HepG2 (cell line): ENCODE data around the gene CLEC18C. TPM values are rescaled to one million over a fixed set of nuclear protein-coding genes. Genes with fewer than 3 reads are reported as not detected.

Source experiments
- ATF7-NPFF ChIP-seq: sonication (generic); formaldehyde crosslinking; IDR thresholded peaks from 2 replicates; pipeline ENCODE4 v1.8.1; 2023; ENCODE audit warnings: mild to moderate bottlenecking, low read depth, missing genetic modification reagents, moderate library complexity
- EP300 ChIP-seq, 3 experiments: sonication (generic) in 1 of 3; formaldehyde crosslinking in 1 of 3; IDR thresholded peaks; 2 replicates each; pipeline versions ENCODE4 v1.5.1 to v1.6.1; 2011 to 2020; ENCODE audit warnings: low read depth in 2 of 3, low read length in 2 of 3, borderline replicate concordance in 1 of 3, improper control_type of control experiment in 1 of 3, mild to moderate bottlenecking in 1 of 3, missing genetic modification reagents in 1 of 3, moderate library complexity in 1 of 3
- MAFG ChIP-seq: sonication (generic); formaldehyde crosslinking; IDR thresholded peaks from 2 replicates; pipeline ENCODE4 v1.5.1; 2020; ENCODE audit warnings: mild to moderate bottlenecking, missing genetic modification reagents
- NPAS2 ChIP-seq: sonication (generic); formaldehyde crosslinking; IDR thresholded peaks from 2 replicates; pipeline ENCODE4 v1.8.0; 2022; ENCODE audit warnings: mild to moderate bottlenecking, missing genetic modification reagents, borderline replicate concordance
- RFX5 ChIP-seq: IDR thresholded peaks from 2 replicates; pipeline ENCODE4 v1.6.1; 2011; ENCODE audit warnings: low read depth, low read length, improper control_type of control experiment
- SOX5 ChIP-seq: IDR thresholded peaks from 2 replicates; pipeline ENCODE4 v1.6.1; 2016; ENCODE audit warnings: borderline replicate concordance
- TBX2 ChIP-seq: sonication (generic); formaldehyde crosslinking; IDR thresholded peaks from 2 replicates; pipeline ENCODE4 v1.5.0; 2020; ENCODE audit warnings: missing genetic modification reagents, mild to moderate bottlenecking, borderline replicate concordance
- TIGD3 ChIP-seq: sonication (generic); formaldehyde crosslinking; IDR thresholded peaks from 2 replicates; pipeline ENCODE4 v1.5.1; 2020; ENCODE audit warnings: mild to moderate bottlenecking, missing genetic modification reagents, borderline replicate concordance
- ZMAT3 ChIP-seq: sonication (generic); formaldehyde crosslinking; conservative IDR thresholded peaks from 2 replicates; pipeline ENCODE4 v1.7.0; 2021; ENCODE audit warnings: missing genetic modification reagents
- ZNF275 ChIP-seq: sonication (generic); formaldehyde crosslinking; IDR thresholded peaks from 2 replicates; pipeline ENCODE4 v1.8.0; 2022; ENCODE audit warnings: missing genetic modification reagents, mild to moderate bottlenecking, inconsistent platforms, borderline replicate concordance
- ZNF280B ChIP-seq: sonication (generic); formaldehyde crosslinking; IDR thresholded peaks from 2 replicates; pipeline ENCODE4 v1.5.0; 2020; ENCODE audit warnings: missing genetic modification reagents, mild to moderate bottlenecking, borderline replicate concordance
- ZNF281 ChIP-seq: sonication (generic); formaldehyde crosslinking; IDR thresholded peaks from 2 replicates; pipeline ENCODE4 v1.4.0; 2020; ENCODE audit warnings: missing genetic modification reagents, borderline replicate concordance
- ZNF609 ChIP-seq: sonication (generic); formaldehyde crosslinking; IDR thresholded peaks from 2 replicates; pipeline ENCODE4 v1.4.0; 2020; ENCODE audit warnings: mild to moderate bottlenecking, missing genetic modification reagents, borderline replicate concordance
- ZNF841 ChIP-seq: sonication (generic); formaldehyde crosslinking; IDR thresholded peaks from 2 replicates; pipeline ENCODE4 v1.8.1; 2023; ENCODE audit warnings: missing genetic modification reagents, borderline replicate concordance
- polyA plus RNA-seq, 8 experiments: library from polyadenylated mRNA; depleted of rRNA in 3 of 8; stranded (reverse) in 7 of 8; unstranded in 1 of 8; fragments of >200 nt; fragmentation: Illumina TruSeq in 4 of 8; extraction: Trizol in 4 of 8; gene quantifications; 2 replicates each; pipeline versions ENCODE4 v1.2.1 to v1.2.3, GENCODE V29; 2011 to 2016; ENCODE audit warnings: low read depth in 4 of 8, missing spikeins in 1 of 8, mixed read lengths in 1 of 8; ENCODE audit not compliant: insufficient read depth in 1 of 8
- total RNA-seq, 5 experiments: library from RNA; depleted of rRNA; stranded (reverse); fragments of >200 nt; fragmentation: Illumina TruSeq; extraction: Trizol; gene quantifications; 2 replicates each; pipeline ENCODE4 v1.2.3, GENCODE V29; 2016; ENCODE audit warnings: low read depth in 1 of 5

Gene CLEC18C
- total and polyA plus RNA-seq, 2 of the 13 experiments (the other 11 are each of a cell fraction or from before 2014, with no cell fraction given), result 0.15 to 0.29 TPM

- TF ChIP-seq ZNF609 (CRISPR knock-in tag) (peak; percentile 77; the same call in 1 of the 2 replicates), SOX5 (CRISPR knock-in tag) (peak; percentile 87), ZNF841 (CRISPR knock-in tag) (no peak), ZNF280B (CRISPR knock-in tag) (no peak), TIGD3 (no peak), RFX5 (no peak), ATF7-NPFF (CRISPR knock-in tag) (no peak), TBX2 (CRISPR knock-in tag) (peak; percentile 88), EP300 (IDR thresholded peaks at IDR 0.05; ENCODE audit: low read depth in 2 of 2, low read length in 2 of 2) (peak; percentile 58 to 61; a peak in 1 of 4 replicates), EP300 (CRISPR knock-in tag; IDR thresholded peaks at IDR 0.05; ENCODE audit: borderline replicate concordance) (peak; percentile 58; the same call in 1 of the 2 replicates), NPAS2 (CRISPR knock-in tag) (no peak), ZNF281 (CRISPR knock-in tag) (peak; percentile 77; the same call in 1 of the 2 replicates), MAFG (CRISPR knock-in tag) (no peak), ZNF275 (CRISPR knock-in tag) (no peak), ZMAT3 (0 out of 2 replicates have a peak, but pooled peaks have one; percentile 49)
These were observed 15.9 kb upstream of the CLEC18C start (continued) for GRCh38 chr16:70157477-70158260.
